ENCODE measurements around the gene NISCH.

The NISCH gene

GRCh38 chr3:52490939-52491526 is 35.6 kb downstream of the NISCH start:
- no peak for DNase-seq (ENCODE audit: low read depth)

- DNase-seq (ENCODE audit: low read depth), result no peak
These were observed 36.7 kb downstream of the NISCH start for GRCh38 chr3:52492059-52492458.

DNA sequence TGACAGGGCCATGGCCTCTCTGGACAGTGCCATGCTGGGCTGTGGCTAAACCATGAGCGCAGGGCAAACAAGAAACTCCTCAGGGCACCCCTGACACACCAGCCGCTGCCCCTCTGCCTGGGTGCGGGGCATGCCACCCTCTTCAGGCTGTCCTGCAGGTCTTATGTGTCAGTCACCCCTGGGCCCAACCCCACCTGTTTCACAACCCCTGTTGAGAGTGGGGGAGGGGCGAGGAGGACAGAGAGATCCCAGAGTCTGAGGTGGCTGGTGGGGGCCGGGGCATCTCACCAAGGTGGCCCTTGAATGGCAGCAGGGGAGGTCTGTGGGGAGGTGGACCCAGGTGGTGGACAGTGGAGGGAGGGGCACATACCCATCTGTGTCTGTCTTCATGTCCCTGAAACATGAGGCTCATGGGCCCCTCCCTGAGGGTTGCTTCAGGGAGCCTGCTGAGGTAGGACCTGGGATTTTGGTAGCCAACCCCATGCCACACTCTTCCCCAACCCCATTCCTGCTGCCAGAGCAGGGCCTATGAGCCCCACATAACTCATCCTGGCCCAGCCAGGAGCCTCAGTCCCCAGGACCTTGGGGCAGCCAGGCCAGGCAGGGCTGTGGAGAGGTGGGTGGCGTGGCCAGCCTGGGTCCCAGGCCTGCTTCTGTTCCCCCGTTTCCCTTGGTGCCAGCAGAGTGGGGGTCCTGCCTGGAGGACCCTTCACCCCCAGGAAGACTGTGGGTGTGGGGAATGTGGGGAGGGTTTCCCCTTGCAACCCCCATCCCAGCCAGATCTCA is 38.0 kb downstream of the NISCH start:
- DNase-seq (ENCODE audit: low read depth), result no peak

- no peak for DNase-seq (ENCODE audit: low read depth)
These were observed 39.0 kb downstream of the NISCH start for GRCh38 chr3:52494445-52494844.

DNA sequence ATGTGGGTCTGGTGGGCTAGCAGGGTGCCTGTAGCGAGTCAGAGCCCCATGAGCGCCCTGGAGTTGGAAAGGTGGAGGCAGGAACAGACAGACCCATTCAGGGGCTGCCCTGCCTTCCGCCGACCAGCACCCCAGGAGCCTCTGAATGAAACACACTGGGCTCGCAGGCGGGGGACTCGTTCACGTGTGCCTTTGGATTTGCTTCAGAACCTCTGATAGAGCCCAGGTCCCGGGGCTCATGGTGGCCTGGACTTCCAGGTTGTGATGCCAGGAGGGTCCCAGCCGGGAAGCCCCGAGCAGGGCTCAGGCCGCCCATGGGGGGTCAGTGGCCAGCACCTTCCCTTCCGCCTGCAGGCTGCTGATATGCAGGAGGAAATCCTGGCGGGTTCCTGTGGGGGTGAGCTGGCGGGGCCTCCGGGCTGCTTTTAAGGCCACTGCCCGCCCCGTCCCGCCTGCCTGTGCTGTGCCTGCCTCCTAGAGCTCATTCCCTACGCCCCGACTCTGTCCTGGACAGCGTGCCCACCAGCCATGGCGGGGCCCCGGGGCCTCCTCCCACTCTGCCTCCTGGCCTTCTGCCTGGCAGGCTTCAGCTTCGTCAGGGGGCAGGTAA is 39.6 kb downstream of the NISCH start, which contains the start of gene STAB1:
TSS of gene STAB1 (plus strand) at position 453 of the 610 bp plus-strand sequence. CDS start at position 529, 76 bp downstream.
- no peak for DNase-seq (ENCODE audit: low read depth)

DNA sequence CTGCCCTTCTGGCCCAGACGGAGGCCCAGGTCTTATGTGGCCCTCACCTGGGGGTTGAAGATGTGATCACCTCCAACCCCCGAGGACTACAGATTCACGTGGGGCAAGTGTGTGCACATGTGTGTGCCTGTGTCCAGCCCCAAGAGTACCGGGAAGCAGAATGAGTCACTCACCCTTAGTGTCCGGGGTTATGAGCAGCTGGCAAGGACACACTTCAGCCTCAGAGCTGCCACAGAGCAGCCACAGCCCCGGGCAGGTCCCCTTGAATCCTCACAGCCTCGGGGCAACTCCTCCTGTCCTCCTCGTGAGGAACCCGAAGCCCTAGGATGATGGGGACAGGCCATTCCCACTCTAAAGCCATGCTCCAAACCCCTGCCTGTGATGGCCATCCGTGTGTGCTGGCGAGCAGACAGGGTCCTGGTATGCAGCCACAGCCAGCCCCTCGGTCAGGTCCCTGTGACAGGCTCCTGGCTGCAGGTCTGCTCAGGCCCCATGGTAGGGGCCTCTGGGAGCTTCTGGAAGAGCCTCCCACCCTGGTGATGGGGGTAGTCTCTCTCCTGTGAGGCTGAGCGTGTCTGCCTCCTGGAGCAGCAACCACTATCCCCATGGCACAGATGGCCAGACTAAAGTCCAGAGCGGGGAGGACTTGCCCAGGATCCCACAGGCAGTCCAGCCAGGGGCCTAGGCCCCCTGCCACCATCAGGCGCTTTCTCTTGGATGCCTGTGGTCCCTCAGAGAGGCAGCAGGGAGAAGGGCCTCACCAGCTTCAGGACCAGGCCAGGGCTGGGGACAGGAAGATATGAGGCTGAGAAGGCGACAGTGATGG is 40.6 kb downstream of the NISCH start:
- no peak for DNase-seq (ENCODE audit: low read depth)

- no peak for DNase-seq (ENCODE audit: low read depth)
These were observed 43.0 kb downstream of the NISCH start for GRCh38 chr3:52498137-52499054.

DNA sequence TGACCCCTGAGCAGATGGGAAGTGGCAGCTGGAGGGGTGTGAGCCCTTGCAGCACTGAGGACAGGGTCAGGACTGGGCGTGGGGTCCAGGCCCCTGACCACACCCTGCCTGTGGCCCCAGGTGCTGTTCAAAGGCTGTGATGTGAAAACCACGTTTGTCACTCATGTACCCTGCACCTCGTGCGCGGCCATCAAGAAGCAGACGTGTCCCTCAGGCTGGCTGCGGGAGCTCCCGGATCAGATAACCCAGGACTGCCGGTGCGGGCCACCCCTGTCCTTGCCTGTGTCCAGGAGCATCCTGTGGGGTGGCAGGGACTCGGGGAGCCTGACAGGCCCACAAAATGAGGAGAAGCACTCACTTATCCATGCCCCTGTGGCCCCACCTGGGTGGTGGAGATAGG is 45.6 kb downstream of the NISCH start:
- DNase-seq (ENCODE audit: low read depth), result no peak

GRCh38 chr3:52502001-52502400 is 46.6 kb downstream of the NISCH start:
- no peak for DNase-seq (ENCODE audit: low read depth)

GRCh38 chr3:52502808-52503350 is 47.5 kb downstream of the NISCH start:
- DNase-seq (ENCODE audit: low read depth), result no peak

GRCh38 chr3:52503788-52504424 is 48.5 kb downstream of the NISCH start:
- DNase-seq (ENCODE audit: low read depth), result no peak

GRCh38 chr3:52504977-52505376 is 49.6 kb downstream of the NISCH start:
- no peak for DNase-seq (ENCODE audit: low read depth)

GRCh38 chr3:52506266-52506966 is 51.0 kb downstream of the NISCH start:
- DNase-seq (ENCODE audit: low read depth), result no peak

- no peak for DNase-seq (ENCODE audit: low read depth)
These were observed 52.0 kb downstream of the NISCH start for GRCh38 chr3:52507359-52507758.

DNA sequence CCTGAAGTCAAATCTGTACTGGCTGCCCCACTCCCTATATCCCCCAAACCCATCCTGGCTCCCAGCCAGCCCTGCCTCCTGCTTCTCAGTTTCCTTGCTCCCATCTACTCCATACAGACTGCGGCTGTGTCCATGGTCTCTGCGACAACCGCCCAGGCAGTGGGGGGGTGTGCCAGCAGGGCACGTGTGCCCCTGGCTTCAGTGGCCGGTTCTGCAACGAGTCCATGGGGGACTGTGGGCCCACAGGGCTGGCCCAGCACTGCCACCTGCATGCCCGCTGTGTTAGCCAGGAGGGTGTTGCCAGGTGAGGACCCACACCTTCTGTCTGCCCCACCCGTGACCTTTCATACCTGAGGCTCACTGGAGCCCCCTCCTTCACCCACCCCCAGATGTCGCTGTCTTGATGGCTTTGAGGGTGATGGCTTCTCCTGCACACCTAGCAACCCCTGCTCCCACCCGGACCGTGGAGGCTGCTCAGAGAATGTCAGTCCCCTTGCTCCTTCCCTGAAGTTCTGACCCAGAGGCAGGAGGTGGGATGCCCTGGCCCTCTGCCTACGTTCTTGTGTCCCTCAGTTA is 54.4 kb downstream of the NISCH start:
- DNase-seq (ENCODE audit: low read depth), result no peak

DNA sequence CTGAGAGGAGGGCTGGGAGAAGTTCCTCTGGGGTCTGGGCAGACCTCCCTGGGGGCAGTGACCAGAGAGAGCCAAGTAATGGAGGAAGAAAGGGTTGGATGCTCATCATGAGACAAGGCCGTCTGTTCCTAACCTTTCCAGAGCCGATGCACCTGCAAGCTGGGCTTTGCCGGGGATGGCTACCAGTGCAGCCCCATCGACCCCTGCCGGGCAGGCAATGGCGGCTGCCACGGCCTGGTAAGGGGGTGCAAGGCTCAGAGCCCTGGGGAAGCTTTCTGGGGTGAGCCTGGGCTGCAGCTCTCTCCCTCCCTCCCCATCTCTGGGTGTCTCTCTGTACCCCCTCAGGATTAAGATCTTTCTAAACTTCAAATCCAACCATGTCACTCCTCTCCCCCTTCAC is 56.1 kb downstream of the NISCH start:
- no peak for DNase-seq (ENCODE audit: low read depth)

DNA sequence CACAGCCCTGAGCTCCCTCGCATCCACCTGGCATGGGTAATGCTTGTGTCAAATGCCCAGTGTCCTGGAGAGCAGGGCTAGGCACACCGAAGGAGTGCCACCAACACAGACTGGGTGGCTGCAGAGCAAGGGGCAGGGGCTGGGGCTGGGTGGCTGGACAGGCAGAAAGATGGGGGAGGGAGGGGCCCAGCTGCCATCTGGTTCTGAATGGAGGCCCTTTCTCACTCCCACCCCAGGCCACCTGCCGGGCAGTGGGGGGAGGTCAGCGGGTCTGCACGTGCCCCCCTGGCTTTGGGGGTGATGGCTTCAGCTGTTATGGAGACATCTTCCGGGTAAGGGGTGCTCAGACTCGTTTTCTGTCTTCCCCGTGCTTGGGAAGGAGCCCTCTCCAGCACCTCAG is 56.7 kb downstream of the NISCH start:
- DNase-seq (ENCODE audit: low read depth), result no peak

- no peak for DNase-seq (ENCODE audit: low read depth)
These were observed 57.3 kb downstream of the NISCH start for GRCh38 chr3:52512727-52513126.

DNA sequence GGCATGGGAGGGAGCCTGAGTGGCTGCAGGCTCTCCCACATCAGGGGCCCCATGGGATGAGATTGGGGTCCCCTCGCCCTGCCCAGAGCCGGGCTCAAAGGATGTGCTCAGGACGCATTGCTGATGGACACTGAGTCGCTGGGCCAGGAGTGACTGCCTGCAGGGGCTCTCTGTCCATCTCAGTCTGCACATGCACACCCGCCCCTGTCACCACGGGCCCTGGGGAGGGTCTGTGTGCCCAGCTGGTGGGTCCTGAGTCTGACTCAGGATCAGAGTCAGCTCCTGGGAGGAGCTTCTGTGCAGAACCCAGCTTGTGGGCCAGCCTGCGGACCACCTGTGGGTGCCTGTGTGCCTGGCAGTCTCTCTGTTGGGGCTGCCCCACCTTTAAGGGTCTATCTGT is 57.9 kb downstream of the NISCH start:
- DNase-seq (ENCODE audit: low read depth), result no peak

- DNase-seq (ENCODE audit: low read depth), result no peak
These were observed 59.2 kb downstream of the NISCH start for GRCh38 chr3:52514576-52514975.

Measured in activated T-cell treated with anti-CD3 and anti-CD28 coated beads for 24 hours (primary cell).